Heart right ventricle (tissue), 16 donors: Measurements from ENCODE around the gene YKT6. TPM values are rescaled to one million over a fixed set of nuclear protein-coding genes. Genes with fewer than 3 reads are reported as not detected.

Experiments used
- ATAC-seq, 8 donors: fragments of 200-7000 bp; cut with Tn5 transposase; one replicate each; pipeline ENCODE4 v1.9.1; 2020; ENCODE audit warnings: mild to moderate bottlenecking in 8 of 8, moderate library complexity in 8 of 8, moderate number of reproducible peaks in 1 of 8
- DNase-seq, 2 donors: peaks; one replicate each; pipeline ENCODE4 v3.0.0-alpha.2; 2020
- H3K27ac ChIP-seq, 10 donors: fragments of 200-600 bp; sonication (generic) in 2 of 10; one replicate each; pipeline versions ENCODE4 v1.5.0 to v1.8.0; 2020 to 2022; ENCODE audit warnings: mild to moderate bottlenecking in 3 of 10
- H3K27me3 ChIP-seq, 7 donors: fragments of 200-600 bp; one replicate each; pipeline ENCODE4 v1.8.0; 2021 to 2022; ENCODE audit warnings: mild to moderate bottlenecking in 2 of 7
- H3K36me3 ChIP-seq, 9 donors: fragments of 200-600 bp; sonication (generic) in 1 of 9; one replicate each; pipeline versions ENCODE4 v1.5.0 to v1.8.0; 2020 to 2022; ENCODE audit warnings: mild to moderate bottlenecking in 2 of 9
- H3K4me1 ChIP-seq, 9 donors: fragments of 200-600 bp; sonication (generic) in 1 of 9; one replicate each; pipeline versions ENCODE4 v1.5.0 to v1.8.0; 2020 to 2022; ENCODE audit warnings: mild to moderate bottlenecking in 4 of 9
- H3K4me3 ChIP-seq, 10 donors: fragments of 200-600 bp; sonication (generic) in 2 of 10; one replicate each; pipeline versions ENCODE4 v1.5.0 to v1.8.0; 2020 to 2022; ENCODE audit warnings: mild to moderate bottlenecking in 7 of 10, moderate library complexity in 2 of 10
- H3K9me3 ChIP-seq, 11 donors: fragments of 200-600 bp in 10 of 11; sonication (generic) in 2 of 11; one replicate each; pipeline versions ENCODE4 v1.5.0 to v1.8.0; 2013 to 2022; ENCODE audit warnings: mild to moderate bottlenecking in 2 of 11, control low read depth in 1 of 11, moderate library complexity in 1 of 11
- WGBS, 2 donors: extraction: QIAGEN DNeasy Blood & Tissue Kit; methylation state at CpG; one replicate each; pipeline ENCODE4 v1.1.7; 2013; ENCODE audit warnings: inconsistent platforms in 1 of 2; 5-methylcytosine and 5-hydroxymethylcytosine counted together
- intact Hi-C, 10 donors: fragments of 100-400 bp; cut with DNase I; formaldehyde crosslinking; loops; one replicate each; pipeline versions ENCODE4 v1.11.1 to v1.14.2; 2022
- polyA plus RNA-seq, 2 donors: library from polyadenylated mRNA; stranded (reverse); fragments of 200-250 nt; gene quantifications; one replicate each; pipeline ENCODE4 v1.2.3, GENCODE V29; 2013
- total RNA-seq, 10 donors: library from RNA; stranded (reverse); fragmentation: NEBNext Ultra II Directional in 3 of 10; extraction: Animal tissue kit (Norgen Biotek cat#: 25700) in 3 of 10; gene quantifications; one replicate each; pipeline versions ENCODE4 v1.2.1 to v1.2.4, GENCODE V29; 2021 to 2023
- TF ChIP-seq, protein P1 (sequence below), 9 donors: fragments of 200-600 bp; sonication (generic) in 2 of 9; IDR thresholded peaks; one replicate each; pipeline versions ENCODE4 v1.5.0 to v1.8.0; 2021 to 2022; ENCODE audit warnings: antibody characterized with exemption in 9 of 9, mild to moderate bottlenecking in 5 of 9, moderate library complexity in 1 of 9
- donor health status: Arrhythmogenic right ventricular cardiomyopathy.
- donor health status: ischemic (EF 13 %, LVEDD 7.1; RV severe dilation, severe dysfunction).
- donor health status: healthy with polysubstance abuse.
- donor health status: DM: no; HTN: yes; CAD: no.
- donor health status: DM: no; HTN: no; CAD: no.
- donor health status: ischemic (EF 25% LVEDD 6.9; RV normal size, moderate dysfunction).
- donor health status: ischemic (EF 25% LVEDD 5.7; RV mildly dilated, moderate dysfunction).
- donor health status: healthy.
- donor health status: DM: yes; HTN: yes; CAD: no.
- donor health status: Ischemic cardiomyopathy.
- donor health status: ischemic (EF 35%, LVEDD 5.7; RV mildly dilated, moderate dysfunction).
- donor health status: nonischemic (EF 11% LVEDD 7.7; RV severe dilation, severe dysfunction).
- donor health status: DM: yes; HTN: yes; CAD: no.
- donor health status: PGD.
- donor health status: ischemic (EF 29% LVEDD 5.4; RV normal size, mild dysfunction).
- donor health status: nonischemic (EF 23%, LVEDD 6.1; RV moderate dilation, normal function).

YKT6 gene
- total and polyA plus RNA-seq, 12 donors = 27.7 to 79.6 (median 47.7) TPM

DNA sequence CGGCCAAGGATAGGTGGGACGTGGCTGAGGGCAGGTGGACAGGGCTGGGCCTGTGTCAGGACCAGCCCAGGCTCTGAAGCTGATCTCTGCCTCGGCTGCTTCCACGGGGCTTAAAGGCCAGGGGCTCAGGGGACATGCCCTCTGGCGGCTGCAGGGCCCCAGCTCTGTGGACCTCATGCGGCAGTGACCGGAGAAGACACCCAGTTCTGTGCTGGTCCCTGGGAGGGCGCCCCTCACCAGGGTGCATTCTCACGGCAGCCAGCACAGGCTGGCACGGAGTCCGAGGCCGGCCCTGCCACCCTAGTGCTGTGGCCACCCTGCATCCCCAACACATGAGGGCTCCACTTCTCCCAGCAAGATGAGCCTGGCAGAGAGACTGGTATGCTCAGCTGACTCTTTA, 30.3 kb downstream of the YKT6 start:
- TF ChIP-seq, protein P1, sequence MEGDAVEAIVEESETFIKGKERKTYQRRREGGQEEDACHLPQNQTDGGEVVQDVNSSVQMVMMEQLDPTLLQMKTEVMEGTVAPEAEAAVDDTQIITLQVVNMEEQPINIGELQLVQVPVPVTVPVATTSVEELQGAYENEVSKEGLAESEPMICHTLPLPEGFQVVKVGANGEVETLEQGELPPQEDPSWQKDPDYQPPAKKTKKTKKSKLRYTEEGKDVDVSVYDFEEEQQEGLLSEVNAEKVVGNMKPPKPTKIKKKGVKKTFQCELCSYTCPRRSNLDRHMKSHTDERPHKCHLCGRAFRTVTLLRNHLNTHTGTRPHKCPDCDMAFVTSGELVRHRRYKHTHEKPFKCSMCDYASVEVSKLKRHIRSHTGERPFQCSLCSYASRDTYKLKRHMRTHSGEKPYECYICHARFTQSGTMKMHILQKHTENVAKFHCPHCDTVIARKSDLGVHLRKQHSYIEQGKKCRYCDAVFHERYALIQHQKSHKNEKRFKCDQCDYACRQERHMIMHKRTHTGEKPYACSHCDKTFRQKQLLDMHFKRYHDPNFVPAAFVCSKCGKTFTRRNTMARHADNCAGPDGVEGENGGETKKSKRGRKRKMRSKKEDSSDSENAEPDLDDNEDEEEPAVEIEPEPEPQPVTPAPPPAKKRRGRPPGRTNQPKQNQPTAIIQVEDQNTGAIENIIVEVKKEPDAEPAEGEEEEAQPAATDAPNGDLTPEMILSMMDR (IDR thresholded peaks at IDR 0.05) = peak in 2 of 9 donors; percentile 19 to 31
- Histone ChIP-seq H3K4me3 (no peak overlapping the region), H3K9me3 (no peaks in the 10 kb centered on the region), H3K27ac (no peak overlapping the region), H3K27me3 (peaks cover 0 to 4% (median 3%) of the 10 kb centered on the region in 7 donors), H3K4me1 (no peaks in the 10 kb centered on the region), H3K36me3 (peaks cover 0 to 8% (median 0%) of the 10 kb centered on the region in 9 donors)
- ATAC-seq (peak in 5 of 8 donors; percentile 8 to 48 (median 26)), DNase-seq (no peak)
- WGBS, 2 donors = 82 to 87% methylated on average over 12 of the region's 12 CpGs
- intact Hi-C loops = loop anchor here in 2 of 10 donors (10.0 kb wide), 1 partner anchor 334 kb away; no protein-coding TSS in a partner anchor

- intact Hi-C loops = loop anchor here in 2 of 10 donors (10.0 kb wide), 1 partner anchor 332 kb away; no protein-coding TSS in a partner anchor
- 87 to 88% methylated on average over 13 of the region's 13 CpGs for WGBS, 2 donors
- H3K4me1 ChIP-seq = no peaks in the 10 kb centered on the region
- no peak overlapping the region for H3K4me3 ChIP-seq
- no peak overlapping the region for H3K27ac ChIP-seq
- no peaks in the 10 kb centered on the region for H3K27me3 ChIP-seq
- ATAC-seq (no peak), DNase-seq (no peak)
- peaks cover 0 to 8% (median 0%) of the 10 kb centered on the region in 9 donors for H3K36me3 ChIP-seq
- TF ChIP-seq, protein P1 (IDR thresholded peaks at IDR 0.05) = no peak
- H3K9me3 ChIP-seq = no peaks in the 10 kb centered on the region
Observed at GRCh38 chr7:44232396-44232795, 31.6 kb downstream of the YKT6 start.

- intact Hi-C loops = loop anchor here in 2 of 10 donors (10.0 kb wide), 1 partner anchor 332 kb away; no protein-coding TSS in a partner anchor
- Histone ChIP-seq H3K36me3 (peaks cover 0 to 8% (median 0%) of the 10 kb centered on the region in 9 donors), H3K4me1 (no peaks in the 10 kb centered on the region), H3K9me3 (no peaks in the 10 kb centered on the region), H3K27me3 (no peaks in the 10 kb centered on the region), H3K4me3 (no peak overlapping the region), H3K27ac (no peak overlapping the region)
- DNase-seq = no peak
- TF ChIP-seq, protein P1 (IDR thresholded peaks at IDR 0.05) = no peak
- 77 to 81% methylated on average over 22 of the region's 22 CpGs for WGBS, 2 donors
- no peak for ATAC-seq
Observed at GRCh38 chr7:44232901-44233715, 32.3 kb downstream of the YKT6 start.

DNA sequence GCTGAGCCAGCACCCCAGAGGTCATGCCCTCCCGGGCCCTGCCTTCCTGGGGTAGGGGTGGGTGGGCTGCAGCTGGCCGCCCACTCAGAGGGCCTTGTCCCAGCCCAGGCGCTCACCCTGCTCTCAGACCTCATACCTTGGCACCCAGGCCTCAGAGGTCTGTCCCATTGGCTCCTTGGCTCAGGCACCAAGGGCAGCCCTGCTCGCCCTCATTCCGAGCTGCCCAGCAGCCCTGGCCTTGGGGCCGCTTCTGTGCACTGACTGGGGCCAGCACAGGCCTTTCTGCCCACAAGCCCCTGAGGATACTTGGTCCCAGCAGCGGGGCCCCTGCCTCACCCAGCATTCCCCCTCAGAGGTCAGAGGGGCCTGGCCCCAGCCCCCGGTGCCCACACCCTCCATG, 34.3 kb downstream of the YKT6 start:
- ATAC-seq = no peak
- H3K27me3 ChIP-seq = no peaks in the 10 kb centered on the region
- H3K4me1 ChIP-seq = no peaks in the 10 kb centered on the region
- intact Hi-C loops = loop anchor here in 3 of 10 donors (5.0 to 10.0 kb wide), 2 partner anchors 327 to 330 kb away; no protein-coding TSS in a partner anchor
- H3K27ac ChIP-seq = no peak overlapping the region
- WGBS, 2 donors = 89% methylated on average over 8 of the region's 8 CpGs
- H3K4me3 ChIP-seq = no peak overlapping the region
- no peaks in the 10 kb centered on the region for H3K9me3 ChIP-seq
- DNase-seq = no peak
- TF ChIP-seq, protein P1 (IDR thresholded peaks at IDR 0.05) = no peak
- peaks cover 0 to 12% (median 0%) of the 10 kb centered on the region in 9 donors for H3K36me3 ChIP-seq
